DND-41 (cell line): ENCODE data around the gene HDAC4.

Source experiments
- CTCF ChIP-seq: IDR thresholded peaks from 2 replicates; pipeline ENCODE4 v1.5.1; 2012; ENCODE audit warnings: borderline replicate concordance, low read length, moderate library complexity, mild to moderate bottlenecking; ENCODE audit not compliant: poor library complexity, severe bottlenecking; ENCODE audit errors: extremely low read depth
- EZH2 ChIP-seq: IDR thresholded peaks from 3 replicates; pipeline ENCODE4 v1.6.1; 2012; ENCODE audit warnings: borderline replicate concordance, low read depth, mild to moderate bottlenecking, moderate library complexity, low read length, inconsistent platforms; ENCODE audit not compliant: severe bottlenecking

GRCh38 chr2:239197146-239197545 lies 203.7 kb downstream of the HDAC4 start:
- TF ChIP-seq CTCF, result no peak
- TF ChIP-seq EZH2, result no peak
